ENCODE data around the gene RIPOR3. TPM values are rescaled to one million over a fixed set of nuclear protein-coding genes. Genes with fewer than 3 reads are reported as not detected.

RIPOR3 gene
- polyA plus RNA-seq, 1 donor from 2014 or later, result 3.3 TPM

- peaks cover 6% of the 10 kb centered on the region for H3K36me3 Mint-ChIP-seq
- H3K4me3 Mint-ChIP-seq, result peak overlapping the region in 2 of 4 donors; percentile 8 to 17
- no peaks in the 10 kb centered on the region for H3K9me3 Mint-ChIP-seq
- peaks cover 2 to 16% (median 12%) of the 10 kb centered on the region in 3 donors for H3K4me1 Mint-ChIP-seq
- no peaks in the 10 kb centered on the region for H3K27me3 Mint-ChIP-seq
- peak overlapping the region in 2 of 3 donors; percentile 61 to 89 for H3K27ac Mint-ChIP-seq
These were observed 103.2 kb downstream of the RIPOR3 start for GRCh38 chr20:50588034-50588736.

- H3K4me3 Mint-ChIP-seq, result peak overlapping the region in 1 of 4 donors; percentile 37
- H3K27ac Mint-ChIP-seq, result peak overlapping the region; percentile 39 to 89 (median 61)
- H3K4me1 Mint-ChIP-seq, result peaks cover 6 to 20% (median 20%) of the 10 kb centered on the region in 3 donors
- H3K36me3 Mint-ChIP-seq, result peaks cover 6% of the 10 kb centered on the region
- no peaks in the 10 kb centered on the region for H3K9me3 Mint-ChIP-seq
- no peaks in the 10 kb centered on the region for H3K27me3 Mint-ChIP-seq
These were observed 103.9 kb downstream of the RIPOR3 start for GRCh38 chr20:50587291-50587961.

GRCh38 chr20:50586531-50587232 lies 104.7 kb downstream of the RIPOR3 start:
- Mint-ChIP-seq H3K27ac (peak overlapping the region in 2 of 3 donors; percentile 61 to 82), H3K27me3 (no peaks in the 10 kb centered on the region), H3K36me3 (peaks cover 10% of the 10 kb centered on the region), H3K9me3 (no peaks in the 10 kb centered on the region), H3K4me3 (no peak overlapping the region), H3K4me1 (peaks cover 12 to 24% (median 22%) of the 10 kb centered on the region in 3 donors)

GRCh38 chr20:50585678-50586077 lies 105.7 kb downstream of the RIPOR3 start:
- H3K9me3 Mint-ChIP-seq, result no peaks in the 10 kb centered on the region
- peak overlapping the region in 1 of 3 donors; percentile 74 for H3K27ac Mint-ChIP-seq
- peaks cover 10% of the 10 kb centered on the region for H3K36me3 Mint-ChIP-seq
- H3K4me3 Mint-ChIP-seq, result no peak overlapping the region
- H3K27me3 Mint-ChIP-seq, result no peaks in the 10 kb centered on the region
- H3K4me1 Mint-ChIP-seq, result peaks cover 14 to 22% (median 21%) of the 10 kb centered on the region in 3 donors

- Mint-ChIP-seq H3K9me3 (no peaks in the 10 kb centered on the region), H3K4me3 (peak overlapping the region in 1 of 4 donors; percentile 50), H3K27ac (peak overlapping the region in 1 of 3 donors; percentile 74), H3K4me1 (peaks cover 18 to 27% (median 24%) of the 10 kb centered on the region in 3 donors), H3K27me3 (no peaks in the 10 kb centered on the region), H3K36me3 (peaks cover 10% of the 10 kb centered on the region)
These were observed 106.1 kb downstream of the RIPOR3 start for GRCh38 chr20:50585214-50585613.

- peak overlapping the region in 1 of 3 donors; percentile 74 for H3K27ac Mint-ChIP-seq
- H3K9me3 Mint-ChIP-seq, result no peaks in the 10 kb centered on the region
- peaks cover 10% of the 10 kb centered on the region for H3K36me3 Mint-ChIP-seq
- H3K27me3 Mint-ChIP-seq, result no peaks in the 10 kb centered on the region
- peaks cover 20 to 32% (median 28%) of the 10 kb centered on the region in 3 donors for H3K4me1 Mint-ChIP-seq
- H3K4me3 Mint-ChIP-seq, result peak overlapping the region in 1 of 4 donors; percentile 50
These were observed 106.7 kb downstream of the RIPOR3 start for GRCh38 chr20:50584687-50585086.

- H3K4me1 Mint-ChIP-seq, result peaks cover 20 to 32% (median 28%) of the 10 kb centered on the region in 3 donors
- H3K27ac Mint-ChIP-seq, result peak overlapping the region; percentile 8 to 98 (median 15)
- peak overlapping the region in 1 of 4 donors; percentile 41 for H3K4me3 Mint-ChIP-seq
- no peaks in the 10 kb centered on the region for H3K27me3 Mint-ChIP-seq
- peaks cover 7% of the 10 kb centered on the region for H3K36me3 Mint-ChIP-seq
- H3K9me3 Mint-ChIP-seq, result no peaks in the 10 kb centered on the region
These were observed 107.7 kb downstream of the RIPOR3 start for GRCh38 chr20:50583442-50584150.

GRCh38 chr20:50582591-50583234 lies 108.6 kb downstream of the RIPOR3 start:
- no peaks in the 10 kb centered on the region for H3K9me3 Mint-ChIP-seq
- H3K4me3 Mint-ChIP-seq, result peak overlapping the region; percentile 57 to 90 (median 88)
- H3K4me1 Mint-ChIP-seq, result peaks cover 20 to 27% (median 23%) of the 10 kb centered on the region in 3 donors
- no peaks in the 10 kb centered on the region for H3K27me3 Mint-ChIP-seq
- peaks cover 5% of the 10 kb centered on the region for H3K36me3 Mint-ChIP-seq
- H3K27ac Mint-ChIP-seq, result peak overlapping the region; percentile 96 to 98 (median 96)

GRCh38 chr20:50582092-50582491 lies 109.2 kb downstream of the RIPOR3 start:
- peak overlapping the region; percentile 96 to 98 (median 96) for H3K27ac Mint-ChIP-seq
- no peaks in the 10 kb centered on the region for H3K27me3 Mint-ChIP-seq
- peak overlapping the region; percentile 8 to 90 (median 88) for H3K4me3 Mint-ChIP-seq
- H3K4me1 Mint-ChIP-seq, result peaks cover 20 to 27% (median 23%) of the 10 kb centered on the region in 3 donors
- H3K36me3 Mint-ChIP-seq, result peaks cover 5% of the 10 kb centered on the region
- no peaks in the 10 kb centered on the region for H3K9me3 Mint-ChIP-seq

GRCh38 chr20:50580842-50581544 lies 110.3 kb downstream of the RIPOR3 start:
- peaks cover 5% of the 10 kb centered on the region for H3K36me3 Mint-ChIP-seq
- peak overlapping the region; percentile 86 to 98 (median 96) for H3K27ac Mint-ChIP-seq
- H3K4me1 Mint-ChIP-seq, result peaks cover 21 to 27% (median 24%) of the 10 kb centered on the region in 3 donors
- H3K4me3 Mint-ChIP-seq, result peak overlapping the region in 1 of 4 donors; percentile 29
- H3K27me3 Mint-ChIP-seq, result no peaks in the 10 kb centered on the region
- no peaks in the 10 kb centered on the region for H3K9me3 Mint-ChIP-seq

- H3K27me3 Mint-ChIP-seq, result no peaks in the 10 kb centered on the region
- H3K9me3 Mint-ChIP-seq, result no peaks in the 10 kb centered on the region
- H3K4me3 Mint-ChIP-seq, result peak overlapping the region in 3 of 4 donors; percentile 15 to 49 (median 29)
- peaks cover 6% of the 10 kb centered on the region for H3K36me3 Mint-ChIP-seq
- H3K27ac Mint-ChIP-seq, result peak overlapping the region; percentile 41 to 86 (median 82)
- peaks cover 23 to 30% (median 27%) of the 10 kb centered on the region in 3 donors for H3K4me1 Mint-ChIP-seq
These were observed 111.2 kb downstream of the RIPOR3 start for GRCh38 chr20:50580016-50580747.

- H3K4me3 Mint-ChIP-seq, result peak overlapping the region in 1 of 4 donors; percentile 5
- peak overlapping the region in 2 of 3 donors; percentile 72 to 82 for H3K27ac Mint-ChIP-seq
- peaks cover 8% of the 10 kb centered on the region for H3K36me3 Mint-ChIP-seq
These were observed 111.8 kb downstream of the RIPOR3 start for GRCh38 chr20:50579511-50579910.

GRCh38 chr20:50578778-50579165 lies 112.6 kb downstream of the RIPOR3 start:
- Mint-ChIP-seq H3K27ac (peak overlapping the region in 1 of 3 donors; percentile 82), H3K27me3 (no peaks in the 10 kb centered on the region), H3K36me3 (peaks cover 8% of the 10 kb centered on the region)

More at GRCh38 chr20:50579511-50579910, 111.8 kb downstream of the RIPOR3 start:
- no peaks in the 10 kb centered on the region for H3K9me3 Mint-ChIP-seq
- no peaks in the 10 kb centered on the region for H3K27me3 Mint-ChIP-seq
- peaks cover 26 to 31% (median 27%) of the 10 kb centered on the region in 3 donors for H3K4me1 Mint-ChIP-seq

More at GRCh38 chr20:50578778-50579165, 112.6 kb downstream of the RIPOR3 start:
- peaks cover 26 to 31% (median 31%) of the 10 kb centered on the region in 3 donors for H3K4me1 Mint-ChIP-seq
- no peaks in the 10 kb centered on the region for H3K9me3 Mint-ChIP-seq
- peak overlapping the region in 1 of 4 donors; percentile 5 for H3K4me3 Mint-ChIP-seq
